Erythroblast (primary cell): Measurements from ENCODE around the gene SGK1.

Experiments
- DNase-seq, 2 experiments: peaks; one replicate each; lab custom pipeline; 2025; lab: John Stamatoyannopoulos, UW
- GATA1 ChIP-seq: IDR thresholded peaks from 2 replicates; pipeline ENCODE4 v1.6.1; 2011; ENCODE audit warnings: low read depth, mild to moderate bottlenecking, control low read depth, low read length, moderate library complexity
- POLR2A ChIP-seq: IDR thresholded peaks from 2 replicates; pipeline ENCODE4 v1.6.1; 2011; ENCODE audit warnings: mild to moderate bottlenecking, low read length

Gene SGK1

GRCh38 chr6:134177753-134178160, 140.2 kb downstream of the SGK1 start:
- TF ChIP-seq POLR2A (no peak), GATA1 (no peak)
- peak; percentile 44 to 59 for DNase-seq

- no peak for TF ChIP-seq GATA1
- TF ChIP-seq POLR2A = no peak
- DNase-seq = no peak
Observed at GRCh38 chr6:134177236-134177635, 140.7 kb downstream of the SGK1 start.

- TF ChIP-seq POLR2A (no peak), GATA1 (no peak)
- peak; percentile 59 to 63 for DNase-seq
Observed at GRCh38 chr6:134176264-134176975, 141.5 kb downstream of the SGK1 start.

GRCh38 chr6:134175532-134176263, 142.2 kb downstream of the SGK1 start:
- TF ChIP-seq GATA1 (no peak), POLR2A (no peak)
- peak; percentile 79 to 84 for DNase-seq

GRCh38 chr6:134174672-134175531, 143.0 kb downstream of the SGK1 start:
- DNase-seq = peak; percentile 97 to 98
- TF ChIP-seq GATA1 (peak; percentile 74), POLR2A (peak; percentile 99)

- peak; percentile 90 to 94 for DNase-seq
Observed at GRCh38 chr6:134173936-134174671, 143.8 kb downstream of the SGK1 start.

GRCh38 chr6:134173366-134173725, 144.6 kb downstream of the SGK1 start:
- peak in 1 of 2 experiments; percentile 44 for DNase-seq
- no peak for TF ChIP-seq GATA1
- no peak for TF ChIP-seq POLR2A

More at GRCh38 chr6:134173936-134174671, 143.8 kb downstream of the SGK1 start:
- TF ChIP-seq GATA1 (no peak), POLR2A (no peak)

GRCh38 chr6:134172706-134173365, 145.1 kb downstream of the SGK1 start:
- no peak for TF ChIP-seq GATA1
- no peak for TF ChIP-seq POLR2A

GRCh38 chr6:134172020-134172705, 145.7 kb downstream of the SGK1 start:
- TF ChIP-seq GATA1 (no peak), POLR2A (no peak)
- DNase-seq = no peak

More at GRCh38 chr6:134172706-134173365, 145.1 kb downstream of the SGK1 start:
- peak in 1 of 2 experiments; percentile 36 for DNase-seq

GRCh38 chr6:134171517-134171916, 146.4 kb downstream of the SGK1 start:
- no peak for DNase-seq

GRCh38 chr6:134170844-134171243, 147.1 kb downstream of the SGK1 start:
- no peak for DNase-seq
- TF ChIP-seq GATA1 (no peak), POLR2A (no peak)

More at GRCh38 chr6:134171517-134171916, 146.4 kb downstream of the SGK1 start:
- TF ChIP-seq GATA1 (no peak), POLR2A (peak; percentile 44)

- peak; percentile 45 for TF ChIP-seq POLR2A
- TF ChIP-seq GATA1 = no peak
- no peak for DNase-seq
Observed at GRCh38 chr6:134169871-134170486, 147.9 kb downstream of the SGK1 start.
